ENCODE data around the gene BBS1. TPM values are rescaled to one million over a fixed set of nuclear protein-coding genes. Genes with fewer than 3 reads are reported as not detected.

The BBS1 gene
- total RNA-seq, 1 donor from 2014 or later, result 18.8 TPM

DNA sequence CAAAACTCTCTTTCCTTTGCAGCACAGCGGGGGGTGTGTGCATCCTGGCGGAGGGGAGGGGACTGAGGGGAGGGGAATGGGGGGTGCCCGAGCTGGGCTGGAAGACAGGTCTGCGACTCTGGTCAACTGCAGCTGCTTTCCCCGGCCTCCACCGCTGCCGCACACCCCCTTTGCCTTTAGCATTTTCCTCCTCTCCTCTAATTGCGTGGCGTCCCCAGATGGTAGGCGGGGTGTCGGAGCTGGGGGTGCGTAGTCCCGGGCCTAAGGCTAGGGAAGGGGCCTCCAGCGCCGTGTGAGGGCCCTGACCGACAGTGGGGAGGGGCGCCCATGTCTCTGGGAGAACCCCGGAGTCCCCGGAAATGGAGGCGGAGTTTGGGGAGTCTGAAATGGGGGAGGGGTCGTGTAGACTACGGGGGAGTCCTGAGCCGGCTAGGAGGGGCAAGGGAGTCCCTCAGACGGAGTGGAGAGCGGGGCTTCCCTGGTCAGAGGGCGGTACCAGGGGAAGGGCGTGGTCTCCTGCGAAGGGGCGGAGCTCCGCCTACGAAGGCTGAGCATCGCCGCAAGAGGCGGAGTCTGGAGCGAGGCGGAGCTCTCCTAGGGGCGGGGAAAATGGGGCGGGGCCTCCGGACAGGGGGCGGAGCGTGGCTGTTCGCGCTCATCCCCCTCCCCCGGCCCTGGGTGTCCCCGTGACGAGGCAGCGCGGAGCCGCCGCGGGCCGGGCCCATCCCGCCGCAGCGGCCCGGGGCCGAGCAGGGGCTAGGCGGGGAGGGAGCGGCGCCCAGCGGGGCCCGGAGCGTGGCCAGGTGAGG, 44.0 kb upstream of the BBS1 start, which contains the start of gene PELI3:
Gene PELI3, plus strand, starts transcription at position 681 of the 809 bp plus-strand sequence. CDS start 1,224 bp downstream, outside the sequence.
- Histone ChIP-seq H3K9ac (ENCODE audit: low read length) (peak within 1 kb of the TSS; percentile 83), H4K20me1 (ENCODE audit: insufficient read depth, low read length) (peaks cover 10% of the 10 kb centered on the region), H3K27me3 (ENCODE audit: insufficient read depth, low read length) (no peaks in the 10 kb centered on the region), H2AFZ (ENCODE audit: low read depth, low read length) (peak within 1 kb of the TSS; percentile 93), H3K4me3 (ENCODE audit: insufficient read depth, low read depth, low read length) (peak within 1 kb of the TSS; percentile 67), H3K27ac (ENCODE audit: low read depth, low read length) (no peak within 1 kb of the TSS), H3K4me1 (ENCODE audit: insufficient read depth, low read length) (peaks cover 10% of the 10 kb centered on the region), H3K4me2 (ENCODE audit: low read length) (peak within 1 kb of the TSS; percentile 98), H3K36me3 (ENCODE audit: insufficient read depth, low read length) (no peaks in the 10 kb centered on the region), H3K79me2 (ENCODE audit: insufficient read depth, low read length) (no peaks in the 10 kb centered on the region), H3K9me3 (ENCODE audit: insufficient read depth, low read depth, low read length) (no peaks in the 10 kb centered on the region)
- H3K27me3 Mint-ChIP-seq (ENCODE audit: low read depth, unreplicated experiment), result peaks cover 2% of the 10 kb centered on the region
- no peak for TF ChIP-seq EZH2 (IDR thresholded peaks at IDR 0.05; ENCODE audit: insufficient read depth, low read length)
- TF ChIP-seq, protein P1, sequence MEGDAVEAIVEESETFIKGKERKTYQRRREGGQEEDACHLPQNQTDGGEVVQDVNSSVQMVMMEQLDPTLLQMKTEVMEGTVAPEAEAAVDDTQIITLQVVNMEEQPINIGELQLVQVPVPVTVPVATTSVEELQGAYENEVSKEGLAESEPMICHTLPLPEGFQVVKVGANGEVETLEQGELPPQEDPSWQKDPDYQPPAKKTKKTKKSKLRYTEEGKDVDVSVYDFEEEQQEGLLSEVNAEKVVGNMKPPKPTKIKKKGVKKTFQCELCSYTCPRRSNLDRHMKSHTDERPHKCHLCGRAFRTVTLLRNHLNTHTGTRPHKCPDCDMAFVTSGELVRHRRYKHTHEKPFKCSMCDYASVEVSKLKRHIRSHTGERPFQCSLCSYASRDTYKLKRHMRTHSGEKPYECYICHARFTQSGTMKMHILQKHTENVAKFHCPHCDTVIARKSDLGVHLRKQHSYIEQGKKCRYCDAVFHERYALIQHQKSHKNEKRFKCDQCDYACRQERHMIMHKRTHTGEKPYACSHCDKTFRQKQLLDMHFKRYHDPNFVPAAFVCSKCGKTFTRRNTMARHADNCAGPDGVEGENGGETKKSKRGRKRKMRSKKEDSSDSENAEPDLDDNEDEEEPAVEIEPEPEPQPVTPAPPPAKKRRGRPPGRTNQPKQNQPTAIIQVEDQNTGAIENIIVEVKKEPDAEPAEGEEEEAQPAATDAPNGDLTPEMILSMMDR (IDR thresholded peaks at IDR 0.05; ENCODE audit: insufficient read depth, low read depth, low read length), result no peak
- peak within 1 kb of the TSS; percentile 87 for H3K4me3 Mint-ChIP-seq (ENCODE audit: unreplicated experiment)
- peaks cover 8% of the 10 kb centered on the region for H3K36me3 Mint-ChIP-seq (ENCODE audit: low read depth, unreplicated experiment)
- FAIRE-seq, result no peak
- no peak within 1 kb of the TSS for H3K27ac Mint-ChIP-seq (ENCODE audit: unreplicated experiment)
- no peaks in the 10 kb centered on the region for H3K9me3 Mint-ChIP-seq (ENCODE audit: unreplicated experiment)
- DNase-seq (ENCODE audit: low read depth), result peak; percentile 62
- H3K4me1 Mint-ChIP-seq (ENCODE audit: low read depth, unreplicated experiment), result peaks cover 3% of the 10 kb centered on the region

DNA sequence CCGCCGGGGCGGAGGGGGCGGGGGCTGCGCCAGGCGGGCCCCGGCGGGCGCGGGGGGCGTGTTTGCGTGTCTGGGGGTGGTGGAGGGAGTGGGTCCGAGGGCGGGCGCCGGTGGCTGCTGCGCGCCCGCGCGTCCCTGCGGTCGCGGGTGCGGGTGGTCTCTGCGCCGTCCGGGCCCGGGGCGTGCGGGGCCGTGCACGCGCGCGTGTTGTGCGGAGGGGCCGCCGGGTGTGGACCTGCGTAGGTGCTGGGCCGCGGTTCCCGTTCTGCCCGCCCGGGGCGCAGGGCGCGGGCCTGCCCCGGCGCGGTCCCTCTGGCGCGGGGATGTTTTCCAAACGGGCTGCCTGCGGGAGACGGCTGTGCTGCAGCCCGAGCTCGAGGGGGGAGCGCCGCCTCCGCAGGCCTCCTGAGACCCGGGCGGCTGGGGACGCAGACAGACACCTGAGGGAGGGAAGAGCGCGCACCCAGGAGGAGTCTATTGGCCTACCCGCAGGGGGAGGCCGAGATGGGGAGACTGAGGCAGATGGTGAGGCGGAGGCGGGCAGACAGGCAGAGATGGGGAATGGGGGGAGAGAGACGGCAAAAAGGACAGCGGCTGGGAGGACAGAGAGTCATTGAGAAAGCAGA, 43.3 kb upstream of the BBS1 start:
- Histone ChIP-seq H3K27ac (ENCODE audit: low read depth, low read length) (no peak overlapping the region), H3K79me2 (ENCODE audit: insufficient read depth, low read length) (no peaks in the 10 kb centered on the region), H3K4me1 (ENCODE audit: insufficient read depth, low read length) (peaks cover 10% of the 10 kb centered on the region), H2AFZ (ENCODE audit: low read depth, low read length) (peak overlapping the region; percentile 67), H3K4me3 (ENCODE audit: insufficient read depth, low read depth, low read length) (peak overlapping the region; percentile 67), H4K20me1 (ENCODE audit: insufficient read depth, low read length) (peaks cover 10% of the 10 kb centered on the region), H3K27me3 (ENCODE audit: insufficient read depth, low read length) (no peaks in the 10 kb centered on the region), H3K9ac (ENCODE audit: low read length) (peak overlapping the region; percentile 83), H3K36me3 (ENCODE audit: insufficient read depth, low read length) (no peaks in the 10 kb centered on the region), H3K9me3 (ENCODE audit: insufficient read depth, low read depth, low read length) (no peaks in the 10 kb centered on the region), H3K4me2 (ENCODE audit: low read length) (peak overlapping the region; percentile 98)
- peak overlapping the region; percentile 87 for H3K4me3 Mint-ChIP-seq (ENCODE audit: unreplicated experiment)
- H3K36me3 Mint-ChIP-seq (ENCODE audit: low read depth, unreplicated experiment), result peaks cover 7% of the 10 kb centered on the region
- peaks cover 2% of the 10 kb centered on the region for H3K27me3 Mint-ChIP-seq (ENCODE audit: low read depth, unreplicated experiment)
- TF ChIP-seq, protein P1 (IDR thresholded peaks at IDR 0.05; ENCODE audit: insufficient read depth, low read depth, low read length), result no peak
- no peak for TF ChIP-seq EZH2 (IDR thresholded peaks at IDR 0.05; ENCODE audit: insufficient read depth, low read length)
- peaks cover 3% of the 10 kb centered on the region for H3K4me1 Mint-ChIP-seq (ENCODE audit: low read depth, unreplicated experiment)
- H3K27ac Mint-ChIP-seq (ENCODE audit: unreplicated experiment), result no peak overlapping the region
- FAIRE-seq (no peak), DNase-seq (ENCODE audit: low read depth) (no peak)
- no peaks in the 10 kb centered on the region for H3K9me3 Mint-ChIP-seq (ENCODE audit: unreplicated experiment)

Measured in astrocyte (in vitro differentiated cells and primary cell).